DMS 273 treated with DMSO at 0.1 percent for 48 hours (cell line): ENCODE data around the gene CATSPERD.
A peak's percentile ranks its signal among the peaks of the same experiment; 100 is the strongest.

Experiments used
- DNase-seq: peaks from one replicate; lab custom pipeline; 2025; lab: John Stamatoyannopoulos, UW

Gene CATSPERD

GRCh38 chr19:5785423-5785822 lies 65.0 kb downstream of the CATSPERD start:
- DNase-seq, result no peak

DNA sequence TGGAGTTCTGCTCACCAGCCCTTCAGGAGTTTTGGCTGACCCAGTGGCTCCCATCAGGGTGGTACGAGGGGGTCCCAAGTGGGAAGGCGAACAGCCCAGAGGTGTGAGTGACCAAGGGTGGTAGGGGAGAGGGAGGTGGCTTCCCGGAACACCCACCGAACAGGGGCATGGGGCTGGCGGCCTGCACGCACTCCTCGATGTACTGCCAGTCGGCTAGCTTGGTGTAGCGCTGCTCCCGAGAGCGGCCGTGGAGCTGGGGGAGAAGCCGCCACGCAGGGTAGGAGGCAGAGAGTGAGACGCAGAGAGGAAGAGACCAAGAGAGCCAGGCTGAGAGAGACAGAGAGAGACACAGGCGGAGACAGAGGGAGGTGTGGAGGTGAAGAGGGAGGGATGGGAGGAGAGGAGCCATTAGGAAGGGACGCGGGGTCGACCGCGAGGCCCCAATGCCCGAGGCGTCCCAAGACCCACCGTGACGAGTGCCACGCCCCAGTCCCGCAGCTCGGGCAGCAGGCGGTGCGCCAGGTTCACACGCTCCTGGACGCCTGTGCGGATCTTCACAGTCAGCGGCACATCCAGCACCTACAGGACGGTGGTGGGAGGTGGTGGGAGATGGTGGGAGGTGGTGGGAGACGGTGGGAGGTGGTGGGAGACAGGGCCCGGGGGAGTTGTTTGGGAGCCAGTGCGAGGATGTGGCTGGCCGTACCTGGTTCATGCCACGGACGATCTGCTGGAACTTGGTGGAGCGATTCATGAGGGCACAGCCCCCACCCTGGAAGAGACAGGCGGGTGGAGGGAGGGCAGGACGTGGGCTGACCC lies 66.4 kb downstream of the CATSPERD start:
- no peak for DNase-seq

GRCh38 chr19:5787409-5788182 lies 67.2 kb downstream of the CATSPERD start:
- no peak for DNase-seq

DNA sequence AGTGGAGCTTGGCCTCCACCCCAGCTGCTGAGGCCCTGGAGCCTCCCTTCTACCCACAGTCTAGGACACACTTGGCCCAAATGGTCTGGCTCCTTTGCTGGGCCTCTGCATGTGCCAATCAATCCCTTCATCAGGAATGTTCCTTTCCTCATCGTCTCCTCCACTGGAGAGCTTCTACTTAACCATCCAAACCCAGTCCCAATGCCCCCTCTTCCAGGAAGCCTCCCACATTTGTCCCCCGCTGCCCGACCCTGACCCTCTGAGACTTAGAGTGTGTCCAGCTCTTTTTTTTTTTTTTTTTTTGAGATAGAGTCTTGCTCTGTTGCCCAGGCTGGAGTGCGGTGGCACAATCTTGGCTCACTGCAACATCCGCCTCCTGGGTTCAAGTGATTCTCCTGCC lies 68.0 kb downstream of the CATSPERD start:
- no peak for DNase-seq

- DNase-seq, result no peak
Observed at GRCh38 chr19:5789351-5789761, 68.9 kb downstream of the CATSPERD start.

- no peak for DNase-seq
Observed at GRCh38 chr19:5789886-5790558, 69.6 kb downstream of the CATSPERD start.

- DNase-seq, result peak; percentile 95
Observed at GRCh38 chr19:5790559-5791520, 70.4 kb downstream of the CATSPERD start, which contains the start of gene DUS3L. TSS of gene DUS3L (minus strand) at chr19:5791163. CDS start at chr19:5791141, 22 bp downstream.

DNA sequence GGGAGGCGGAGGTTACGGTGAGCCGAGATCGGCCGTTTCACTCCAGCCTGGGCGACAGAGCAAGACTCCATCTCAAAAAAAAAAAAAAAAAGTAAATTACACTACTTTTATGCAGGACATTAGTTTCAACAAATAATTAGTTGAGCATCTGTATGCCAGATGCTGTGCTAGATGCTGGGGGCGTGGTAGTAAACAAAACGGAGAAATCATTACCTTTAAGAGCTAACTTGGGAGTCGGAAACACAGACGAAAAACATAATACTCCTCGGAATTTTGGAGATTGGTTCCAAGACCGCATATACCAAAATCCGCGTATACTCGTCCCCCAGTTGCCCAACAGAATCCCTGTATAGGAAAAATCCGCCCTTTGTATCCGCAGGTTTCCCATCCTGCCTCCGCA lies 71.8 kb downstream of the CATSPERD start:
- DNase-seq, result no peak

DNA sequence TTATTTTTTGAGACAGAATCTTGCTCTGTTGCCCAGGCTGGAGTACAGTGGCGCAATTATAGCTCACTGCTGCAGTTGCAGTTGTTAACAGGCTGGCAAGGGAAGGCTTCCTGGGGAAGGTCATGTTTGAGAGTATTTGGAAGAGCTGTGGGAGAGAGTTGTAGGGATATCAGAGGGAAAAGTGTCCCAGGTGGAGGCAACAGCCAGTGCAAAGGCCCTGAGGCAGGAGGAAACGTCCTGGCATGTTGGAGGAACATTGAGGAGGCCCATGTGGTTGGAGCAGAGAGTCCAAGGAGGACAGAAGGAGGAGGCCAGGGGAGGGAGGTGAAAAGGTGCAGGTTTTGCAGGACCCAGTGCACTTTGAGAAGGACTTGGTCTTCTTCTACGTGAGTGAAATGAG lies 72.8 kb downstream of the CATSPERD start:
- no peak for DNase-seq

DNA sequence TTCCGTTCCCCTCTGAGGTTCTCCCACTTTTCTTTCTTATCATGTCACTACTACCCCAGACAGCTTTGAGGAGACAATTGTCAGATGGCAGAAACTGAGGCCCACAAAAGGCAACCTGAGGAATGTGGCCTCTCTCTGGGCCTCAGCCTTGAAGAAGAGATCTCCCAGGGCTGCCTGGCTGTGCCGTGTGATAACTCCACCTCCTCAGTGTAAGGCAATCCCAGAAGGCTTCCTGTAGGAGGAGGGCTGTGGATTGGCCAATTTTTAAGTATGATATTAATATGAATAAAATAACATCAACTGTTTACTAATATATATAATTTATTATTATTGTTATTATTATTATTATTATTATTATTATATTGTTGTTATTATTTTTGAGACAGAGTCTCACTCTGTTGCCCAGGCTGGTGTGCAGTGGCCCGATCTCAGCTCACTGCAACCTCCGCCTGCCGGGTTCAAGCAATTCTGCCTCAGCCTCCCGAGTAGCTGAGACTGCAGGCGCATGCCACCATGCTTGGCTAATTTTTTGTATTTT lies 75.0 kb downstream of the CATSPERD start:
- DNase-seq, result no peak

GRCh38 chr19:5798244-5798643 lies 77.8 kb downstream of the CATSPERD start:
- no peak for DNase-seq

- no peak for DNase-seq
Observed at GRCh38 chr19:5799247-5800241, 79.1 kb downstream of the CATSPERD start.

DNA sequence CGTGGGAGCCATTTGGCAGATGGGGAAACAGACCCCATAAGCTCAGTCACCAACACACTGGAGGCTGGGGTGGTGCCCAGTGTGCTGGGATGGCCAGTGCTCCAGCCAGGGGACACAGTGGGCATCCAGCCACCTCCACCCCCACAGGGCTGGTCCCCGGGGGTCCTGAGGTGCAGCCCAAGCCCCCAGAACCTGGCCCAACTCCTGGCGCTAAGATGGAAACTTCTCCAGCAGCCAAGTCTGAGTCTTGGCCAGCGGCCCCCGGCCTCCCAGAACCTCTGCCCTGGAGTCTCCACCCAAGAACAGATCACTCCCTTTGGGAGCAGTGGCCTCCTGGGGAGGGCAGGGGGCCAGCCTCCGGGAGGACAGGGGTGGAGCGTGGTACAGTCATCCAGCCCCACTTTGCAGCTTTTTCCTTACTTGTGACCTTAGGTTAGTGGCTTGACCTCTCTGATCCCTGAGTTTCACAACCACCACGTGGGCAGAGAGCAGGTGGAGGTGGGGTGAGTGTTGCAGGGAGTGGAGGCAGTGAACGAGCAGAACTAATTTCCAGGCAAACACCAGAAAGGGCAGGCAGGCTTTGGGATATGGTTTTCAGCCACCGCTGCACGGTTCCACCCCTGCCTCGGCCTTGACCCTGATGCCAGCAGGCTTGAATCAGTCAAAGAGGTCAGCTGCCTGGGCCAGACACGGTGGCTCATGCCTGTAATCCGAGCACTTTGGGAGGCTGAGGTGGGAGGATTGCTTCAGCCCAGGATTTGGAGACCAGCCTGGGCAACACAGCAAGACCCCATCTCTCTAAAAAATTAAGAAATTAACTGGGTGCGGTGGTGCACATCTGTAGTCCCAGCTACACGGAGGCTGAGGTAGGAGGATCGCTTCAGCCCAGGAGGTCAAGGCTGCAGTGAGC lies 80.2 kb downstream of the CATSPERD start:
- DNase-seq, result no peak

- DNase-seq, result peak; percentile 56
Observed at GRCh38 chr19:5801796-5802619, 81.6 kb downstream of the CATSPERD start.

DNA sequence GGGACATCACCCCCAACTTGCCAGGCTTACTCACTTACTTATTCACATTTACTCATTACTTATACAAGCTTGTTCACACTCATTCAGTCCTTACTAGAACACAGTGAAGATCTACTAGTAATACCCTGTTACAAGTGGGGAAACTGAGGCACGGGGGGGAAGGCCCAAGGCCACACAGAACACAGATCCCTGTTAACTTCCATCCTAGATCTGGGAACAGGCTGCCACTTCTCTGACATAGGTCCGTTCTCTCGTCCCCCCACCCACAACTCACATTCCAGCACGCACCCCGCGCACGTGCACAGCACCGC lies 83.0 kb downstream of the CATSPERD start:
- DNase-seq, result no peak

GRCh38 chr19:5803752-5804515 lies 83.5 kb downstream of the CATSPERD start:
- peak; percentile 88 for DNase-seq
